GM18870 (cell line): ENCODE data around the gene ATP5MC2.

Experiments used
- ATAC-seq: cut with Tn5 transposase; IDR thresholded peaks from one replicate; pipeline ENCODE4 v1.9.1; 2021; ENCODE audit warnings: moderate library complexity; ENCODE audit not compliant: unreplicated experiment

Gene ATP5MC2

DNA sequence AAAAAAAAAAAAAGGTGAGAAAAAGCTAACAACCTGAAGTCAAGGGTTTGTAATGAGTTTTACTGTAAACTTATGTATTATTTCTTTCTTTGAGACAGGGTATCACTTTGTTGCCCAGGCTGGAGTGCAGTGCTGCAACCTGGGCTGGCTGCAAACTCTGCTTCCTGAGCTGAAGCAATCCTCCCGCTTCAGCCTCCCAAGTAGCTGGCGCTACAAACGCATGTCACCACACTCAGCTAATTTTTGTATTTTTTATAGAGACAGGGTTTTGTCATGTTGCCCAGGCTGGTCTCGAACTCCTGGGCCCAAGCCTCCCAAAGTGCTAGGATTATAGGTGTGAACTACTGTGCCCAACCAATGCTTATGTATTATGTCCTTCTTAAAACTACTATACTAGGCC lies 58.9 kb downstream of the ATP5MC2 start:
- no peak for ATAC-seq
